Activated T-cell treated with anti-CD3 and anti-CD28 coated beads, Interleukin-2, amount 50 U/mL, for 4 hours (primary cell): ENCODE data around the gene IGF2BP2. TPM values are rescaled to one million over a fixed set of nuclear protein-coding genes. Genes with fewer than 3 reads are reported as not detected.
"Not testable (repeated sequence)": the region's sequence is repeated elsewhere in the genome, so short reads cannot be mapped to it uniquely, and the experiment has no call there.

Experiments
- ATAC-seq, 2 donors: fragments of 200-7000 bp; cut with Tn5 transposase; one replicate each; pipeline ENCODE4 v1.10.0; 2021
- DNase-seq: peaks from one replicate; pipeline ENCODE4 v3.0.0-alpha.2; 2020
- H3K27me3 Mint-ChIP-seq: one replicate; pipeline ENCODE4 v1.8.0; 2021; ENCODE audit warnings: low read depth, mixed read lengths
- H3K36me3 Mint-ChIP-seq: one replicate; pipeline ENCODE4 v1.8.0; 2022; ENCODE audit warnings: mixed read lengths; ENCODE audit not compliant: insufficient read depth
- H3K4me1 Mint-ChIP-seq: one replicate; pipeline ENCODE4 v1.8.0; 2021; ENCODE audit warnings: low read depth, mixed read lengths
- H3K4me3 Mint-ChIP-seq: one replicate; pipeline ENCODE4 v1.8.0; 2021; ENCODE audit warnings: mild to moderate bottlenecking, moderate library complexity, mixed read lengths
- H3K9me3 Mint-ChIP-seq: one replicate; pipeline ENCODE4 v1.8.0; 2021; ENCODE audit warnings: mixed read lengths
- total RNA-seq, 3 donors: library from RNA; stranded (reverse); gene quantifications; one replicate each; pipeline ENCODE4 v1.2.1, GENCODE V29; 2021

The IGF2BP2 gene
- total RNA-seq, 3 donors from 2014 or later, result 0.43 to 0.79 (median 0.53) TPM

GRCh38 chr3:185797993-185798830 lies 26.6 kb downstream of the IGF2BP2 start:
- Mint-ChIP-seq H3K36me3 (no peaks in the 10 kb centered on the region), H3K4me1 (no peaks in the 10 kb centered on the region), H3K9me3 (peaks cover 6% of the 10 kb centered on the region), H3K27me3 (peaks cover 28% of the 10 kb centered on the region), H3K4me3 (no peak overlapping the region)
- no peak for ATAC-seq
- no peak for DNase-seq

GRCh38 chr3:185797108-185797881 lies 27.5 kb downstream of the IGF2BP2 start:
- no peak for ATAC-seq
- Mint-ChIP-seq H3K4me1 (no peaks in the 10 kb centered on the region), H3K27me3 (peaks cover 30% of the 10 kb centered on the region), H3K4me3 (no peak overlapping the region), H3K9me3 (peaks cover 6% of the 10 kb centered on the region), H3K36me3 (no peaks in the 10 kb centered on the region)
- DNase-seq, result no peak

GRCh38 chr3:185796431-185797107 lies 28.3 kb downstream of the IGF2BP2 start:
- Mint-ChIP-seq H3K4me3 (no peak overlapping the region), H3K9me3 (peaks cover 6% of the 10 kb centered on the region), H3K36me3 (no peaks in the 10 kb centered on the region), H3K27me3 (peaks cover 32% of the 10 kb centered on the region), H3K4me1 (no peaks in the 10 kb centered on the region)
- DNase-seq, result no peak
- no peak for ATAC-seq

GRCh38 chr3:185793381-185793780 lies 31.5 kb downstream of the IGF2BP2 start:
- DNase-seq (no peak), ATAC-seq (no peak)
- Mint-ChIP-seq H3K9me3 (no peaks in the 10 kb centered on the region), H3K4me1 (no peaks in the 10 kb centered on the region), H3K4me3 (no peak overlapping the region), H3K27me3 (peaks cover 24% of the 10 kb centered on the region), H3K36me3 (no peaks in the 10 kb centered on the region)

GRCh38 chr3:185792955-185793354 lies 31.9 kb downstream of the IGF2BP2 start:
- Mint-ChIP-seq H3K9me3 (no peaks in the 10 kb centered on the region), H3K4me3 (no peak overlapping the region), H3K4me1 (no peaks in the 10 kb centered on the region), H3K27me3 (peaks cover 22% of the 10 kb centered on the region), H3K36me3 (no peaks in the 10 kb centered on the region)
- DNase-seq (no peak), ATAC-seq (no peak)

GRCh38 chr3:185789891-185790830 lies 34.7 kb downstream of the IGF2BP2 start:
- ATAC-seq, result no peak
- H3K27me3 Mint-ChIP-seq, result peaks cover 11% of the 10 kb centered on the region
- H3K36me3 Mint-ChIP-seq, result no peaks in the 10 kb centered on the region
- H3K9me3 Mint-ChIP-seq, result no peaks in the 10 kb centered on the region
- H3K4me1 Mint-ChIP-seq, result no peaks in the 10 kb centered on the region
- no peak for DNase-seq
- no peak overlapping the region for H3K4me3 Mint-ChIP-seq

- ATAC-seq (no peak), DNase-seq (no peak)
- Mint-ChIP-seq H3K4me3 (no peak overlapping the region), H3K4me1 (no peaks in the 10 kb centered on the region), H3K27me3 (peaks cover 14% of the 10 kb centered on the region), H3K36me3 (no peaks in the 10 kb centered on the region), H3K9me3 (no peaks in the 10 kb centered on the region)
These were observed 35.7 kb downstream of the IGF2BP2 start for GRCh38 chr3:185789134-185789533.

- Mint-ChIP-seq H3K9me3 (no peaks in the 10 kb centered on the region), H3K36me3 (no peaks in the 10 kb centered on the region), H3K27me3 (peaks cover 14% of the 10 kb centered on the region), H3K4me3 (no peak overlapping the region), H3K4me1 (no peaks in the 10 kb centered on the region)
- DNase-seq (no peak), ATAC-seq (no peak)
These were observed 36.5 kb downstream of the IGF2BP2 start for GRCh38 chr3:185788292-185788691.

GRCh38 chr3:185786956-185787877 lies 37.6 kb downstream of the IGF2BP2 start:
- Mint-ChIP-seq H3K4me3 (no peak overlapping the region), H3K36me3 (no peaks in the 10 kb centered on the region), H3K9me3 (no peaks in the 10 kb centered on the region), H3K4me1 (no peaks in the 10 kb centered on the region), H3K27me3 (peaks cover 11% of the 10 kb centered on the region)
- no peak for ATAC-seq
- DNase-seq, result no peak

GRCh38 chr3:185786258-185786657 lies 38.6 kb downstream of the IGF2BP2 start:
- not testable (repeated sequence) for H3K9me3 Mint-ChIP-seq, H3K27me3 Mint-ChIP-seq, H3K36me3 Mint-ChIP-seq, DNase-seq, H3K4me1 Mint-ChIP-seq, ATAC-seq, H3K4me3 Mint-ChIP-seq

GRCh38 chr3:185784317-185784716 lies 40.5 kb downstream of the IGF2BP2 start:
- DNase-seq (no peak), ATAC-seq (no peak)
- Mint-ChIP-seq H3K9me3 (no peaks in the 10 kb centered on the region), H3K36me3 (no peaks in the 10 kb centered on the region), H3K4me3 (no peak overlapping the region), H3K27me3 (peaks cover 9% of the 10 kb centered on the region), H3K4me1 (no peaks in the 10 kb centered on the region)

GRCh38 chr3:185781759-185782158 lies 43.1 kb downstream of the IGF2BP2 start:
- no peak for ATAC-seq
- Mint-ChIP-seq H3K4me3 (no peak overlapping the region), H3K9me3 (no peaks in the 10 kb centered on the region), H3K27me3 (peaks cover 9% of the 10 kb centered on the region), H3K36me3 (no peaks in the 10 kb centered on the region), H3K4me1 (no peaks in the 10 kb centered on the region)
- DNase-seq, result no peak

- Mint-ChIP-seq H3K27me3 (peaks cover 11% of the 10 kb centered on the region), H3K36me3 (no peaks in the 10 kb centered on the region), H3K4me3 (no peak overlapping the region), H3K9me3 (peaks cover 4% of the 10 kb centered on the region), H3K4me1 (no peaks in the 10 kb centered on the region)
- DNase-seq, result no peak
- ATAC-seq, result no peak
These were observed 45.4 kb downstream of the IGF2BP2 start for GRCh38 chr3:185779461-185779860.
